ENCODE results near the gene CBL.
"Not testable (repeated sequence)": the region's sequence is repeated elsewhere in the genome, so short reads cannot be mapped to it uniquely, and the experiment has no call there.

CBL gene

DNA sequence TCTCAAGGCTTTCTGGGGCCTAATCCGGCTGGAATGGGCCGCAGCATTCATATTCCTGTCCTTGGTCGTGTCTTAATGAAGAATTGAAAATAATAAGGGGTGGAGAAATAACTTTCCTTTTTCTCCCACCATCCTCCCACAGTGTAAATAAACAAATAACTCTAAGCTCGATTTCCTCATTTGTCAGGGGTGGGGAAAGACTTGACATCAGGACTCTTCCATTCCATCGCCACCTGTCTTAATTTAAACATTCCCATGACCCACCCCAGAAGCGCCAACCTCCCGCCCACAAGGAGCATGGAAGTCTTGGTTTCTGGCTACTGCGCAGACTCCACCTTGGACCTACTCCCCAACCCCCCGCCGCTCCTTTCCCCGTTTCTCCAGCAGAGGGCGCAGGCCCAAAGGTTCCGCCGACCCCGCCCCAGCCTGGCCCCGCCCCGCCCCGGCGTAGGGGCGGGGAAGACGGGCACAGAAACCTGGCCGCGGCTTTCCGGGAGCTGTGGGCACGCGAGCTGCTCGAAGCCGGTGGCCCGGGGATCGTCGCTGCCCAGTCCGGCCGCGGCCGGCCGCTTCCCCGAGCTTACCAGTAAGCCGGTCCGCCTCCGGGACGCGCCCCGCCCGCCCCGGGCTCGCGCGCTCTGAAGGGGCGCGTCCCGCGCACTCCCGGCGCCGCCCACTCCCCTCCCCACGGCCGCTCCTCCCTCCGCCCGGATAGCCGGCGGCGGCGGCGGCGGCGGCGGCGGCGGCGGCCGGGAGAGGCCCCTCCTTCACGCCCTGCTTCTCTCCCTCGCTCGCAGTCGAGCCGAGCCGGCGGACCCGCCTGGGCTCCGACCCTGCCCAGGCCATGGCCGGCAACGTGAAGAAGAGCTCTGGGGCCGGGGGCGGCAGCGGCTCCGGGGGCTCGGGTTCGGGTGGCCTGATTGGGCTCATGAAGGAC, at the start of gene CBL:
Gene CBL (plus strand): TSS at position 766 of the 937 bp plus-strand sequence. CDS start 79 bp downstream, at position 845.
- peak; percentile 77 for DNase-seq (ENCODE audit: low read depth)

DNA sequence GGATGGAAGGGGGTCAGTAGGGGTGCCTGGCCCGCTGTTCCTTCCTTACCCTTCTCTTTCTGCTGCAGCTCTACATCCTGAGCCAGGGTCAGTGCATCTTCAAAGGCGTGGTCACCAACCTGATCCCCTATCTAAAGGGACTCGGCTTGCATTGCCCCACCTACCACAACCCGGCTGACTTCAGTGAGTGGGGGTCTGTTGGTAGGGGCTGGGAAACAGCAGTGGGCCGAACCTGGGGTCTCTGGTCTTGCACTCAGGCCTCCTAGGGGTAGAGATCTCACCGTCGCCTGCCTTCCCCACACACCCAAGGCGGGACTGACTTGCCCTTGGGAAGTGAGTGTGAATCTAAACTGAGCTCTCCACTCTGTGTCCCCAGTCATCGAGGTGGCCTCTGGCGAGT, 49.6 kb upstream of the CBL start:
- no peak for DNase-seq (ENCODE audit: low read depth)

DNA sequence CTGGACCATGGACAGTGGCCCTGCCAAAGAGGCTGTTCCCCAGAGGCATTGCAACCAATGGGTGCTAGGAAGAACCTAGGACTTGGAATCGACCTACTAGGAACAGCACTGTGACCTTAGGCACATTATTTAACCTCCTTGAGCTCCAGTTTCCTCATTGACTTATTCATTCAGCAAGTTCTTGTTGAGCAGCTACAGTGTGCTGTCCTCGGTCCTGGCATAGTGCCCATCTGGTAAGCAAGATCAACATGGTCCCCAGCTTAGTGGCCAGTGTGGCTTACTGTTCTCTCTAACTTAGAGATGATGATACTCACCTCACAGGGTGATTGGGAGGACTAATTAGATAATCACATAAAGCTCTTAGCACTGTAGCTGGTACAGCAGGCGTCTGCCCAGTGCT, 49.1 kb upstream of the CBL start:
- DNase-seq (ENCODE audit: low read depth) = no peak

DNA sequence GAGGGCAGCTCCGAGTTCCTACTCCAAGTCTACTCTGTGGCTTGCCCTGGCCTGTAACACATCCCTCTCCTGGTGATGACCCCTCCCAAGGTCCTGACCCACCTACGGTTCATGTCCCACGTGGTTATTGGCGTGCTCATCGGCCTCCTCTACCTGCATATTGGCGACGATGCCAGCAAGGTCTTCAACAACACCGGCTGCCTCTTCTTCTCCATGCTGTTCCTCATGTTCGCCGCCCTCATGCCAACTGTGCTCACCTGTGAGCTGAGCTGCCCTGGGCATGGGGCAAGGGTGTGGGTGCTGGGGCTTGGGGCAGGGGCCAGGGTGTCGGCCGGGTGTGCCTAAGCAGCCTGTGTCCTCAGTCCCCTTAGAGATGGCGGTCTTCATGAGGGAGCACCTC, 47.7 kb upstream of the CBL start:
- no peak for DNase-seq (ENCODE audit: low read depth)

DNA sequence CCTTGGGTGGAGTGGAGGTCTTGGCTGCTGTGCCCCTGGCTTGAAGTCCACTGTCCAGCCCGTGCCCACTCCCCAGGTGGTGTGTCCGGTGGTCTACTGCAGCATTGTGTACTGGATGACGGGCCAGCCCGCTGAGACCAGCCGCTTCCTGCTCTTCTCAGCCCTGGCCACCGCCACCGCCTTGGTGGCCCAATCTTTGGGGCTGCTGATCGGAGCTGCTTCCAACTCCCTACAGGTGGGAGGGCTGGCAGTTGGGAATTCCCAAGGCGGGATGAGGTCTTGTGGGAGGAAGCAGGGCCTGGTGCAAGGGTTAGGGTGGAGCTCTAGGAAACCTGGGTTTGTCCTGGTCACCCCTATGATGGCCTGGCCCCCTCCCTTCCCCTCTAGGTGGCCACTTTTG, 46.0 kb upstream of the CBL start:
- DNase-seq (ENCODE audit: low read depth) = no peak

DNA sequence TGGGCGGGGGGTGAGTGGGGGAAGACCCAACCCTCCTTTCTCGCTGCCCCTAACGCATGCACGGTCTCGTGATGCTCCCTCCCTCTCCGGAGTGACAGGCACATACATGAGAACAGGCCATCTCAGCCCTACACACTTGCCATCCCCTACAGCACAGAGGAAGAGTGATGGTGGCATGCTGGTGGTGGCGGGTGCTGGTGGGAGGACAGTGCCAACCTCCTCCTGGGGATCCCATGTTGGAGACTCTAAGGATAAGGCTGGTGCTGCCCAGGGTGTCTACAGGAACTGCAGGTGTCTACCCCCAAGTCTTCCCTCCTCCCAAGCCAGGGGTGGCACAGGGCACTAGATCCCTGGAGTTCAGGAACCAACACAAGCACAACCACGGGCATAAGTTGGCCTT, 44.3 kb upstream of the CBL start:
- DNase-seq (ENCODE audit: low read depth) = no peak

DNA sequence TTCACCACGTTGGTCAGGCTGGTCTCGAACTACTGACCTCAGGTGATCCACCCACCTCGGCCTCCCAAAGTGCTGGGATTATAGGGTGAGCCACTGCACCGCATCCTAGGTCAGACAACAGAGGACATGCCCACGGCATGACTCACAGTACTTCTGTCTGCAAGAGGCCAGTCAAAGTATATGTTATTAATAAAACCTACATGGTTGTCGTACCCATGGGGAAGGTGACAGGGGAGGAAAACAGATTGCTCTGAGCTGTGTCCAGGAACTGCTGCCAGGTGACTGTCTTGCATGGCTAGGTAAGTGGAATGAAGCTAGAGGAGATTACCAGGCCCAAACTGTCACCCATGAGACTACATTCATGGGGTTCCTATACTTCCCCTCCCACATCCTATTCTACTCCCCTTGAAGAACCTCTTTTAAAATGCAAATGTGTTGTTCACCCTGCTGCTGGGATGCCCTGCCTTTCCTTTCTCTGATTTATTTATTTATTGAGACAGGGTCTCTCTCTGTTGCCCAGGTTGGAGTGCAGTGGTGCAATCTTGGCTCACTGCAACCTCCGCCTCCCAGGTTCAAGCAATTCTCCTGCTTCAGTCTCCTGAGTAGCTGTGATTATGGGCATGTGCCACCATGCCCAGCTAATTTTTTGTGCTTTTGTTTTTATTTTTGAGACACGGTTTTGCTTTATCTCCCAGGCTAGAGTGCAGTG, 39.6 kb upstream of the CBL start:
- no peak for DNase-seq (ENCODE audit: low read depth)

DNA sequence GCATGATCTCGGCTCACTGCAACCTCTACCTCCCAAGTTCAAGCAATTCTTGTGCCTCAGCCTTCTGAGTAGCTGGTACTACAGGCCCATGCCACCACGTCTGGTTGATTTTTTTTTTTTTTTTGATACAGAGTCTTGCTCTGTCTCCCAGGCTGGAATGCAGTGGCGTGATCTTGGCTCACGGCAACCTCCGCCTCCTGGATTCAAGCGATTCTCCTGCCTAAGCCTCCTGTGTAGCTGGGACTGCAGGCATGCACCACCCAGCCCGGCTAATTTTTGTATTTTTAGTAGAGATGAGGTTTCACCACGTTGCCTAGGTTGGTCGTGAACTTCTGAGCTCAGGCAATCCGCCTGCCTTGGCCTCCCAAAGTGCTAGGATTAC, 39.1 kb upstream of the CBL start:
- not testable (repeated sequence) for DNase-seq (ENCODE audit: low read depth)

DNA sequence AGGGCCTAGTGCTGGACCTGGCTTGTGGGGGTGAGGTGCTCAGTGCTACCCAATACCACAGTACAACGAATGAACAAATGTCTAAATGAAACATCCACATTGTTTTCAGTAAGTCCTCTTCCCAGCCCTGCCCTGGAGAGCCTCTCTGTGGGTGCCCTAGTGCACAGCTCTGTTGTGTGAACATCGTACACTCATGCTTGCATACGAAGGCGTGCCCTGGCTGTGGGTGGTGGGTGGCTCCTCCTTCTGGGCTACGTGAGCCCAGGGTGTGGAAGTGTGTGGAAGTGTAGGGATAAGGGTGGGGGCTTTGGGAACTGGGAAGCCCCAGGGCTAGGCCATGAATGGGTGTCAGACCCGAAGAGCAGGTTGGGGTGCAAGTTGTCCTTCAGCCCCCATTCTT, 38.2 kb upstream of the CBL start:
- no peak for DNase-seq (ENCODE audit: low read depth)

DNA sequence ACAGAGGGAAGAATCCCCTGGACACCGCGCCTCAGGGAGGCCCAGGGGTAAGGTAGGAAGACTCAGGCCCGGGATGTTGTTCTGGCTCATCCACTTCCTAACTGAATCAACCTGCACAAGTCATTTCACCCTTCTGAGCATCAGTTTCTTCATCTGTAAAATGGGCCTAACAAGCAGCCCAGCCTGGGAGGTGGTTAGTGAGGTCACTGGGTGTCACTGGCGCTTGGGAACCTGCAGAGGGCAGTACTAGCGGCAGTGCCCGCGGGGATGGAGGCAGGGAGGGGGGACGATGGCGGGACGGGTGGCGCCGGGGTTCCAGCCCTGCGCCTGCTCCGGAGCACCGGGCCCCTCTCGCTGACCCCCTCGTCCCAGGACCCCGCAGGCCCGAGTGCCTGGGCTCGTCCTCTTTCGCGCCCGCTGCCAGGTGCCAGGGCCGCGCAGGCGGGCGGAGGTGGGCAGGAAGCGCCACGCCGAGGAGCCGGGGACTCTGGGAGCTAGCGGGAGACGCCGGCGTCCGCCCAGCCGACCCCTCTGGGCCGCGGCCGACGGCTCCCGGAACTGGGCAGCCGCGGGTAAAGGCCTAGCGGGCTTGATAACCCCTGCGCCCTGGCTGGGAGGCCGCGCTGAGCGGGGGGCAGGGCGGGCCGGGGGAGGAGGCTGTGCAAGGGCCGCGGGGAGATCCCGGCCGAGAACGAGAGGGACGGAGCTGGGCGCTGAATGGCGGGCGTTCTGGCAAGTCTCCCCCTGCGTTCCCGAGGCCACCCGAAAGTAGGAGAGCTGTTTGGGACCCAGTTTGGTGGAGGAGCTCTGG, 37.5 kb upstream of the CBL start, which contains the start of gene NLRX1:
Gene NLRX1 (plus strand): TSS at position 255 of the 811 bp plus-strand sequence. CDS start 2,679 bp downstream, outside the sequence.
- peak; percentile 69 for DNase-seq (ENCODE audit: low read depth)

DNA sequence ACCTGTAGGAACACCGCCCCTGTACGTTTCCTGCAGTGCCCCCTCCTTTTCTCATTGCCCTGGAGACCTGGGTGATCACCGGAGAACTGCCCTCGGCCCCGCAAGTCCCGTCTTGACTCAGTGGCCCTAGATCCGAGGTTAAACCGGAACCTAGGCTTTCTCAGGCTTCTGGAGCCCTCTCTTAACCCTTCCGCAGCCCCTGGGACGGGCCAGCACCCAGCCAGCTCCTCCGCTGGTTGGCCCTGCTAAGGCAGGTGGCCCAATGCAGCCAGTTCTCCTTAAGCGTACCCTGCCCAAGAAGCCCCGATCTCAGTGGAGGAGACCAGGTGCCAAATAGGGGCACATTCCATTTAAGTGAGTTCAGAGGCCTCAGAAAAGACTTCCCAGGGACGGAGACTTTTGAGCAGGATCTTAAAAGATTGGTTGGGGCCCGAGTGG, 36.8 kb upstream of the CBL start:
- no peak for DNase-seq (ENCODE audit: low read depth)

DNA sequence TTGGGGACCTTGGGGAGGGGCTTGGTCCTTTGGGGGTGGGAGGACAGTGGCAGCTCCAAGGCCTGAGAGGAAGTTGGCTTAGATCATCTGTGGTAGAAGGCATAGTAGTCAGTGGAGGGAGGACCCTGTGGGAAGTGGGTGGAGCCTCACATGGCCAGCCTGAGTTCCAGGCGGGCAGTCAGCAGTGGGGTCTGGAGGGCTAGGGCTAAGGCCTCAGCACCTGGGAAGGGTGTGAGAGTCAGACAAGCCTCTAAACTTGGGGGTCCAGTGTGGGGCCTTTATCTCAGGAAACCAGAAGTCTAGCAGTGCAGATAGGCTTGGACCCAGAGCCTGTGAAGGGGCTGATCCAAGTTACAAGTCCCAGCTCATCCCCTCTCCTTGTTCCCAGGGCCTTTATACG, 33.6 kb upstream of the CBL start:
- DNase-seq (ENCODE audit: low read depth) = no peak

DNA sequence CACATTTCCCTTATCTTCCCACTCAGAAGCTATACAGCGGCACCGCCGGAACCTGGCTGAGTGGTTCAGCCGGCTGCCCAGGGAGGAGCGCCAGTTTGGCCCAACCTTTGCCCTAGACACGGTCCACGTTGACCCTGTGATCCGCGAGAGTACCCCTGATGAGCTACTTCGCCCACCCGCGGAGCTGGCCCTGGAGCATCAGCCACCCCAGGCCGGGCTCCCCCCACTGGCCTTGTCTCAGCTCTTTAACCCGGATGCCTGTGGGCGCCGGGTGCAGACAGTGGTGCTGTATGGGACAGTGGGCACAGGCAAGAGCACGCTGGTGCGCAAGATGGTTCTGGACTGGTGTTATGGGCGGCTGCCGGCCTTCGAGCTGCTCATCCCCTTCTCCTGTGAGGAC, 32.7 kb upstream of the CBL start:
- DNase-seq (ENCODE audit: low read depth) = no peak

DNA sequence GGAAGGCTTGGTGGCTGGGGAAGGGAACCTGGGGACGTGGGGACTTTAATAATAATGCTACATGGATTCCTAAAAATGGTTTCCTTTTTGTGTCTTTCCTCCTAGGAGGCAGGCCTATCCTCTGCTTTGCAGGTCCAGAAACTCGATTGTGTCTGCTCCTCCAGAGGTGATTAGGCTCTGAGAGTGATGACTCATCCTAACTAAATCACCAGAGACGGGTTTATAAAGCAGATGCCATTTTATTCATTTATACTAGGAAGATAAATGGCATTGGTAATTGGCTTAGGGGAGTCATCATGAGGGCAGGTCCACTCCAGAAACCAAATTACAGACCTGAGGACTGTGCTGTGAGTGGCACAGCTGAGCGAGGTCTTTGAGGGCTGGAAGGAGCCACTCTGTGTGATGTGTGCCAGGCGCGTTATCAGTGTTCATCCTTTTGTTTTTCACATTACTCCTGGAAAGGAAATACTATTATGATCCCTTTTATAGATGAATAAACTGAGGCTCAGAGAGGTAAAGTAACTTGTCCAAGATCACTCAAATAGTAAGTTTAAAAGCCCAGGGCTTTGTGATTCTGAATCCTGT, 30.6 kb upstream of the CBL start:
- DNase-seq (ENCODE audit: low read depth) = no peak

DNA sequence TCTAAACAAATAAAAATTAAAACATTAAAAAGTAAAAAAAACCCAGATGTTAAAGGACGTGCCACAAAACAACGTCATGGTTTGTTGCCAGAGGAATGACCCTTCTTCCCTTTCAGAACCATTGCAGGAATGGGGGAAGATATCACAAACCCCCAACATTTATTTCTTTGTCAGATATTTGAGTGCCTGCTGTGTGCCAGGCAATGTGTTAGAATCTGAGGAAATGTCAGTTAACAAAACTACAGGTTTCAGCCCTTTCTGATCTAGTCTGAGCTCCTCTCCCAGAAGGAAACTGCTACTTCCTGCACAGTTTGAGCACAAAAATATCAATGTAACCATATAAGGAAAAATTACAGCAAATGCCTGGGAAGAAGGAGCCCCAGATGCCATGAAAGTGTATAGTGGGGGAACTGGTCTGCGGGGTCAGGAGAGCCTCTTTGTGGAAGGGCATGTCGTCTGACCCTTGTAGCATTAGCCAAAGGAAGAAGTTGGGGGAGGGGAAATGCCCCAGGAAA, 27.9 kb upstream of the CBL start:
- no peak for DNase-seq (ENCODE audit: low read depth)

DNA sequence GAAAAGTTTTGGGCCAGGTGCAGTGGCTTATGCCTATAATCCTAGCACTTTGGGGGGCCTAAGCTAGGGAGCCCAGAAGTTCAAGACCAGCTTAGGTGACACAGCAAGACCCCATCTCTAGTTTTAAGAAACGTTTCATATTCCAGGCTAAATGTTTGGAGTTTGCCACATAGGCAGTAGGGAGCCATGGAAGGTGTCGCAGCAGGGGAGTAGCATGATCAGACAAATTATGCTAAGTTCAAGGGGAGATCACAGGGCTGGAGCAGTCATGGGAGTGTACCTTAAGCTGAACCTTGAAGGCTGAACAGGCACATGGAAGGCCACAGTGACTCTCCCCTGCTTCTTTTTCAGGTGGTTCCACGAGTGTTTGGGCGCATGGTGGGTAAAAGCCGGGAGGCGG, 26.8 kb upstream of the CBL start:
- DNase-seq (ENCODE audit: low read depth) = no peak

DNA sequence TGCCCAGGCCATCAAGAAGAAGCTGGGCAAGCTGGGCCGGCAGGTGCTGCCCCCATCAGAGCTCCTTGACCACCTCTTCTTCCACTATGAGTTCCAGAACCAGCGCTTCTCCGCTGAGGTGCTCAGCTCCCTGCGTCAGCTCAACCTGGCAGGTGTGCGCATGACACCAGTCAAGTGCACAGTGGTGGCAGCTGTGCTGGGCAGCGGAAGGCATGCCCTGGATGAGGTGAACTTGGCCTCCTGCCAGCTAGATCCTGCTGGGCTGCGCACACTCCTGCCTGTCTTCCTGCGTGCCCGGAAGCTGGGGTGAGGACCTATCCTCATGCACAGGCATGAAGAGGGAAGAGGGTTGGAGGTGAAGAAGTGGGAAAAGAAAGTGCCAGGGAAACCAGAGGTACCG, 26.2 kb upstream of the CBL start:
- no peak for DNase-seq (ENCODE audit: low read depth)

DNA sequence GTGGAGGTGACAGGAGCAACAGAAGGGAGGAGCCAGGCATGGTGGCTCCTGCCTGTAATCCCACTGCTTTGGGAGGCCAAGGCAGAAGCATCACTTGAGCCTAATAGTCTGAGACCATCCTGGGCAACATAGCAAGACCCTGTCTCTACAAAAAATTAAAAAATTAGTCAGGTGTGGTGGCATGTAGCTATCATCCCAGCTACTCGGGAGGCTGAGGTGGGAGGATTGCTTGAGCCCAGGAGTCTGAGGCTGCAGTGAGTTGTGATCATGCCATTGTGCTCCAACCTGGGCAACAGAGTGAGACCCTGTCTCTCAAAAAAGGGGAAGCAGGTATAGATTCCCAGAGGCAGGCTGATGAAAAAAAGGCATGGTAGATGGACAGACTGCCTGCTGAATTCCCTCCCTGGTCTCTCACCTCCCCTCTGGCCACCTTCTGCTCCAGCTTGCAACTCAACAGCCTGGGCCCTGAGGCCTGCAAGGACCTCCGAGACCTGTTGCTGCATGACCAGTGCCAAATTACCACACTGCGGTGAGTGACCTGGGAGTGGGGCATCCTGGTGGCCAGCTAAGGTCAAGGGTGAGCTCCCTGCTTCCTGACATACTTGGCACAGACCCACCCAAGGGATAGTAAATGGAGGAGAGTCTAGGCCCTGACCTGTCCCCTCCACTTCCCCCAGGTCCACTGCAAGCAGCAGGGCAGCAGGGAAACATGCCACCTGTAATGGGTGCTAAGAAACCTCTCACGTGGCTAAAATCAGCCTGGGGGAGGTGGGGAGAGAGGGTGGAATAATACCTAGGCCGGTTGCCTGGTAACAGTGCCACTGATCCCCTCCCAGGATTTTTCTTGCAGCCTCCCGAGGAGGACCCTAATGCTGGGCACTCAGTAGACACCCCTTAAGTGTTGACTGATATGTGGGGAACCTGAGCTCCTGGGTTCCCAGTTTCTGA, 25.1 kb upstream of the CBL start:
- DNase-seq (ENCODE audit: low read depth) = no peak

DNA sequence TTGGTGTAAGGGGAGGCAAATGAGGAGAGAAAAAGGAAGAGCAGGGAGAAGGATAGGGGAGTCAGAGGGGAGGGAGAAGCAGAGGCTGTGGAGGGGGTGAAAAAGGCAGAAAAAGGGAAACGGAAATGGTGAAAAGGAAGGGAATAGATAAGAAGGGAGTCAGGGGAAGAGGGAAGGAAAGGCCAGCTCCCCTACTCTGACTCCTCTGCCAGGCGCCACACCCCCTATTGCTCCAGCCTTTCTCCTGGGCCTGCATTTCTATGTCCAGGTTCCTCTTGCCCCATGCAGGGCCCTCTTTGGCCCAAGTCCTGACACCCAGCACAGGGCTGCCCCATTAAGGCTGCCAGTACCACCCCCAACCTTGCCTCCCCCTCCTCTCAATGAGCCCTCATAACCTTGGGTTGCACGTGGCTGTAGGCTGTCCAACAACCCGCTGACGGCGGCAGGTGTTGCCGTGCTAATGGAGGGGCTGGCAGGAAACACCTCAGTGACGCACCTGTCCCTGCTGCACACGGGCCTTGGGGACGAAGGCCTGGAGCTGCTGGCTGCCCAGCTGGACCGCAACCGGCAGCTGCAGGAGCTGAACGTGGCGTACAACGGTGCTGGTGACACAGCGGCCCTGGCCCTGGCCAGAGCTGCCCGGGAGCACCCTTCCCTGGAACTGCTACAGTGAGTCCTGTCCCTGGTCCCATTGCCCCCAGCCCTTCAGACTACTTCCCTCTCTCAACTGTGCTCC, 24.3 kb upstream of the CBL start:
- no peak for DNase-seq (ENCODE audit: low read depth)

DNA sequence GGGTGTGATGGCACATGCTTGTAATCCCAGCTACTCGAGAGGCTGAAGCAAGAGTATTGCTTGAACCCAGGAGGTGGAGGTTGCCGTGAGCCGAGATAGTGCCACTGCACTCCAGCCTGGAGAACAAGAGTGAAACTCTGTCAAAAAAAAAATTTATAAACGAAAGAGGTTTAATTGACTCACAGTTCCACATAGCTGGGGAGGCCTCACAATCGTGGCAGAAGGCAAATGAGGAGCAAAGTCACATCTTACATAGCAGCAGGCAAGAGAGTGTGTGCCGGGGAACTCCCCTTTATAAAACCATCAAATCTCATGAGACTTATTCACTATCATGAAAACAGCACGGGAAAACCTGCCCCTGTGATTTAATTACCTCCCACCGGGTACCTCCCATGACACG, 21.7 kb upstream of the CBL start:
- not testable (repeated sequence) for DNase-seq (ENCODE audit: low read depth)

Measured in stromal cell of bone marrow (primary cell).